Endothelial cell of umbilical vein (primary cell): ENCODE measurements around the gene CASP5. TPM values are rescaled to one million over a fixed set of nuclear protein-coding genes. Genes with fewer than 3 reads are reported as not detected.
A peak's percentile ranks its signal among the peaks of the same experiment; 100 is the strongest.

Experiments
- BruUV-seq: library from RNA; stranded (reverse); fragments of 400-500 nt; replicated peaks from 2 replicates; lab custom pipeline; 2021; lab: Mats Ljungman, UMichigan
- CTCF ChIA-PET: fragments of 300-600, 350-600 bp; sonication (Branson Sonifier 250); formaldehyde crosslinking; loops from one replicate; lab custom pipeline; 2021; ENCODE audit warnings: antibody characterized with exemption, inconsistent platforms; lab: Charles Lee
- POLR2A ChIA-PET: fragments of 300-600, 350-600 bp; sonication (Branson Sonifier 250); formaldehyde crosslinking; loops from one replicate; lab custom pipeline; 2021; ENCODE audit warnings: antibody characterized with exemption, inconsistent platforms; lab: Charles Lee
- DNase-seq: peaks from one replicate; pipeline ENCODE4 v3.0.0-alpha.2; 2011; ENCODE audit warnings: low read depth, low spot score
- FAIRE-seq: peaks from 2 replicates; lab custom pipeline; 2011; peaks lifted over from hg19 to GRCh38; lab: Jason Lieb, UNC
- H2AFZ ChIP-seq: 2 replicates; pipeline ENCODE4 v1.6.0; 2012; ENCODE audit warnings: low read depth, low read length, control low read depth, inconsistent platforms
- H3K27ac ChIP-seq: 2 replicates; pipeline ENCODE4 v1.5.1; 2011; ENCODE audit warnings: low read depth, mild to moderate bottlenecking, control low read depth, low read length, moderate library complexity; ENCODE audit not compliant: insufficient read depth
- H3K27me3 ChIP-seq, 2 experiments: 2 replicates each; pipeline versions ENCODE4 v1.6.0 to v1.6.1; 2011; ENCODE audit warnings: low read length in 2 of 2, mixed read lengths in 1 of 2; ENCODE audit not compliant: control insufficient read depth in 2 of 2, insufficient read depth in 2 of 2
- H3K36me3 ChIP-seq, 2 experiments: 2 replicates in 1 of 2; 3 replicates in 1 of 2; pipeline ENCODE4 v1.5.1; 2011; ENCODE audit warnings: low read length in 2 of 2, mild to moderate bottlenecking in 1 of 2, moderate library complexity in 1 of 2; ENCODE audit not compliant: control insufficient read depth in 2 of 2, insufficient read depth in 2 of 2; ENCODE audit errors: extremely low read depth in 1 of 2
- H3K4me1 ChIP-seq: 3 replicates; pipeline ENCODE4 v1.5.1; 2011; ENCODE audit warnings: mild to moderate bottlenecking, low read length; ENCODE audit not compliant: control insufficient read depth, insufficient read depth; ENCODE audit errors: extremely low read depth
- H3K4me2 ChIP-seq: 2 replicates; pipeline ENCODE4 v1.6.1; 2011; ENCODE audit warnings: low read length, control low read depth, mixed read lengths; ENCODE audit not compliant: insufficient read depth
- H3K4me3 ChIP-seq, 3 experiments: fragments of 200-600 bp in 1 of 3; sonication (generic), shearing (Covaris generic) in 1 of 3; replicated peaks in 1 of 3; 2 replicates each; pipeline ENCODE4 v1.5.1; 2011 to 2016; ENCODE audit warnings: control low read depth in 3 of 3, low read length in 3 of 3, mild to moderate bottlenecking in 2 of 3, inconsistent platforms in 1 of 3, low read depth in 1 of 3, moderate library complexity in 1 of 3; ENCODE audit not compliant: insufficient read depth in 1 of 3
- H3K79me2 ChIP-seq: 2 replicates; pipeline ENCODE4 v1.6.0; 2012; ENCODE audit warnings: low read length, inconsistent platforms; ENCODE audit not compliant: control insufficient read depth, insufficient read depth
- H3K9ac ChIP-seq: replicated peaks from 2 replicates; pipeline ENCODE3; 2011; ENCODE audit warnings: low read length, control low read depth; ENCODE audit not compliant: insufficient read depth; ENCODE audit errors: extremely low read depth
- H3K9me1 ChIP-seq: replicated peaks from 3 replicates; pipeline ENCODE4 v1.6.0; 2011; ENCODE audit warnings: mild to moderate bottlenecking, low read length; ENCODE audit not compliant: control insufficient read depth, insufficient read depth; ENCODE audit errors: extremely low read depth
- H3K9me3 ChIP-seq: replicated peaks from 2 replicates; pipeline ENCODE4 v1.5.1; 2012; ENCODE audit warnings: low read length, inconsistent platforms; ENCODE audit not compliant: control insufficient read depth, insufficient read depth
- H4K20me1 ChIP-seq: replicated peaks from 2 replicates; pipeline ENCODE3; 2011; ENCODE audit warnings: mild to moderate bottlenecking, low read length; ENCODE audit not compliant: control insufficient read depth, insufficient read depth; ENCODE audit errors: extremely low read depth
- CTCF ChIP-seq, 2 donors: IDR thresholded peaks; 1 replicate in 1 of 2; 2 replicates in 1 of 2; pipeline ENCODE4 v1.5.1; 2011; ENCODE audit warnings: low read length in 2 of 2, mild to moderate bottlenecking in 2 of 2, moderate library complexity in 2 of 2, control low read depth in 1 of 2, inconsistent platforms in 1 of 2, low read depth in 1 of 2; ENCODE audit not compliant: insufficient read depth in 1 of 2; ENCODE audit errors: extremely low read depth in 1 of 2
- EZH2 ChIP-seq: IDR thresholded peaks from 2 replicates; pipeline ENCODE4 v1.6.1; 2012; ENCODE audit warnings: borderline replicate concordance, low read depth, mild to moderate bottlenecking, moderate library complexity, low read length, inconsistent platforms; ENCODE audit not compliant: severe bottlenecking
- FOS ChIP-seq: IDR thresholded peaks from 2 replicates; pipeline ENCODE4 v1.6.1; 2011; ENCODE audit warnings: mild to moderate bottlenecking, low read length, moderate library complexity, borderline replicate concordance; ENCODE audit not compliant: insufficient read depth
- GATA2 ChIP-seq: IDR thresholded peaks from 2 replicates; pipeline ENCODE4 v1.7.0; 2011; ENCODE audit warnings: low read depth, mild to moderate bottlenecking, moderate library complexity, mixed read lengths, low read length; ENCODE audit not compliant: insufficient read length, insufficient read depth
- JUN ChIP-seq: IDR thresholded peaks from 2 replicates; pipeline ENCODE4 v1.6.1; 2011; ENCODE audit warnings: borderline replicate concordance, low read depth; ENCODE audit not compliant: insufficient read length, insufficient read depth
- MAX ChIP-seq: IDR thresholded peaks from 2 replicates; pipeline ENCODE4 v1.6.1; 2011; ENCODE audit not compliant: insufficient read depth, insufficient read length
- MYC ChIP-seq: IDR thresholded peaks from one replicate; pipeline ENCODE4 v1.6.1; 2011; ENCODE audit warnings: mild to moderate bottlenecking, low read depth, low read length
- POLR2A ChIP-seq: IDR thresholded peaks from 2 replicates; pipeline ENCODE4 v1.6.1; 2012; ENCODE audit warnings: low read depth, mild to moderate bottlenecking, control low read depth, low read length
- POLR2AphosphoS5 ChIP-seq: IDR thresholded peaks from 2 replicates; pipeline ENCODE4 v1.6.1; 2012; ENCODE audit warnings: low read depth, mild to moderate bottlenecking, control low read depth, low read length, moderate library complexity; ENCODE audit not compliant: insufficient read depth
- dilution Hi-C: fragments of 300-500 bp; cut with MboI; formaldehyde crosslinking; loops from one replicate; pipeline ENCODE4 v1.15.0; 2019; ENCODE audit warnings: low sequenced_read_pairs; ENCODE audit not compliant: extremely low pct_ligation_motif_present
- intact Hi-C: fragments of 100-400 bp; cut with micrococcal nuclease; formaldehyde crosslinking; loops from one replicate; pipeline ENCODE4 v1.10.0; 2022
- polyA plus RNA-seq, 4 experiments: library from polyadenylated mRNA; depleted of rRNA in 3 of 4; stranded (reverse) in 3 of 4; unstranded in 1 of 4; fragments of >200 nt; gene quantifications; 2 replicates each; pipeline versions ENCODE4 v1.2.1 to v1.2.3, GENCODE V29; 2011 to 2012; ENCODE audit warnings: missing spikeins in 1 of 4
- total RNA-seq: library from RNA; stranded (reverse); gene quantifications from 2 replicates; pipeline ENCODE4 v1.2.3, GENCODE V29; 2021

CASP5 gene
- total and polyA plus RNA-seq, 2 donors (not counting 3 experiments of a cell fraction or from before 2014, with no cell fraction given), result not detected

DNA sequence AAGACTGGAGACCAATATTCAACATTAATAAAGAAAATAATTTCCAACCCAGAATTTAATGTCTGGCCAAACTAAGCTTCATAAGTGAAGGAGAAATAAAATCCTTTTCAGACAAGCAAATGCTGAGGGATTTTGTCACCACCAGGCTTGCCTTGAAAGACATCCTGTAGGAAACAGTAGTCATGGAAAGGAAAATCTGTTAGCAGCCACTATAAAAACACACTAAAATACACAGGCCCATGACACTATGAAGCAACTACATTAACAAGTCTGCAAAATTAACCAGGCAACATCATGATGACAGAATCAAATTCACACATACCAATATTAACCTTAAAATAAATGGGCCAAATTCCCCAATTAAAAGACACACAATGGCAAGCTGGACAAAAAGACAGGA lies 52.2 kb downstream of the CASP5 start:
- no peaks in the 10 kb centered on the region for H3K9me3 ChIP-seq
- CTCF ChIA-PET, result interaction anchor here (3.7 kb wide), 1 partner anchor 24 kb away, joined by 17 read pairs; no protein-coding TSS in a partner anchor

More for the DNA sequence above, 52.2 kb downstream of the CASP5 start:
- no TSS peak for BruUV-seq
- H3K4me3 ChIP-seq, result no peak overlapping the region
- TF ChIP-seq MYC (no peak), POLR2A (no peak), FOS (no peak), GATA2 (no peak), POLR2AphosphoS5 (no peak), CTCF (IDR thresholded peaks at IDR 0.05; ENCODE audit: extremely low read depth in 1 of 2, insufficient read depth in 1 of 2, low read depth in 1 of 2, low read length in 2 of 2) (no peak), EZH2 (no peak), MAX (no peak), JUN (no peak)
- POLR2A ChIA-PET, result no interaction called here
- H3K27me3 ChIP-seq, result no peaks in the 10 kb centered on the region
- H2AFZ ChIP-seq, result no peak overlapping the region
- peaks cover 21% of the 10 kb centered on the region for H3K79me2 ChIP-seq
- no peak overlapping the region for H3K9ac ChIP-seq
- no peaks in the 10 kb centered on the region for H4K20me1 ChIP-seq
- H3K36me3 ChIP-seq, result no peaks in the 10 kb centered on the region
- H3K9me1 ChIP-seq, result no peaks in the 10 kb centered on the region
- dilution Hi-C loops (no loop called here), intact Hi-C loops (no loop called here)
- no peak overlapping the region for H3K4me2 ChIP-seq
- H3K4me1 ChIP-seq, result peaks cover 20% of the 10 kb centered on the region
- FAIRE-seq, result no peak
- H3K27ac ChIP-seq, result no peak overlapping the region
- DNase-seq, result peak; percentile 58
